Measurements from ENCODE around the gene B3GAT3.
A peak's percentile ranks its signal among the peaks of the same experiment; 100 is the strongest.
"Not testable (repeated sequence)": the region's sequence is repeated elsewhere in the genome, so short reads cannot be mapped to it uniquely, and the experiment has no call there.

Gene B3GAT3

DNA sequence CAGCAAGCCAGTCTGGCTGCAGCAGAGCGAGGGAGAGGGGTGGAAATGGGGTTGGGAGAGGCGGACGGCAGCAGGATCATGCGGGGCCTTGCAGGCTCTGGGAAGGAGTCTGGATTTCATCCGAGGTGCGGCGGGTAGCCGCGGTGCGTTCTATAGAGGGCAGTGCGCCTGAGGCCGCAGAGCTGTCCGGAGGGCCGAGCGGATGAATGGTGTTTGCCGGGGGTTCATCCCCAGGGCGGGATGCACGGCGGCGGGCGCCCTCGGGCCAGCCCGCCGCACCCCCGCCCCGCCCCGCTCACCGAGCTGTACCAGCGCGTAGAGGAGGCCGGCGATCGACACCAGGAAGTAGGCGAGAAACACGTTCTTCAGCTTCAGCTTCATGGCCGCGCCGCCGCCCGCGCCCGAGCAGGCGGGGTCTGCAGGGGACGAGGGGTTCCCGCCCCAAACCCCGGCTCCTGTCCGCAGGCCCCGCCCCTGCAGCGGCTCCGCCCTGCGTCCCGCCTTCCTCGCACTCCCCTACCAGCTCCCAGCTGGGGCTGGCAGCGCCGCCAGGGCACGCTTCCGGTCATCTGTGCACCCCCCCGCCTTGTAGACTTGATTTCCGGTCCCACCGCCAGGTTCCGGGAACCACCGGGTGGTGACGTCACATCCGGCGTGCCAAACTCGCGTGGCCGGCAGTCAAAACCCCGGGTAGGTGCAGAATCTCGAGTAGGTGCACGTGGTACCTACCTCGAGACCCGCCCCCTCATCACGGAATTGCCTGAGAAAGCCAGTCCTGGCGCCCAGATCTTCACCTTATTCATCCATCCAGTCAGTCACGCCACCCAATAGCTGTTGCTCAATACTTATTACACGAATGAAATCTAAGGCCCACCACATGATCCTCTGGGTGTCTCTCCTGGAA lies at the start of gene B3GAT3:
Gene B3GAT3 (minus strand): TSS at position 420 of the 904 bp plus-strand sequence. CDS start 39 bp downstream, at position 381.
- peak; percentile 97 for DNase-seq (ENCODE audit: low read depth)

DNA sequence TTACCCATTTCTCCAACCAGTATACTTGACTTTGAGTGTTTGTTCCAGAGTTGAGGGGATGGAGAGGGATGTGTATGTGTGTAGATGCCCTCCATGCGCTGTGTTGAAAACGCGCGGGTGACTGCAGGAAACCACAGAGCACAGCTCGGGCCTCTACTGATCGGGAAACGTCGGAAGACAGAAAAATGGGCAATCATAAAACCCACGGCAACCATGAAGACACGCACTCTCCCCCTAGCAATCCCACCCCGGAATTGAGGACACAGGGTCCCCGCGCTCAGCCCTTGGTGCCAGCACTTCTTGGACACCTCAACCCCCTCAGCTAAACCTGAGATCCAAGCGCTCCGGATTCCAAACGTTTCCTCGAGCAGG lies 49.4 kb upstream of the B3GAT3 start:
- DNase-seq (ENCODE audit: low read depth): no peak

DNA sequence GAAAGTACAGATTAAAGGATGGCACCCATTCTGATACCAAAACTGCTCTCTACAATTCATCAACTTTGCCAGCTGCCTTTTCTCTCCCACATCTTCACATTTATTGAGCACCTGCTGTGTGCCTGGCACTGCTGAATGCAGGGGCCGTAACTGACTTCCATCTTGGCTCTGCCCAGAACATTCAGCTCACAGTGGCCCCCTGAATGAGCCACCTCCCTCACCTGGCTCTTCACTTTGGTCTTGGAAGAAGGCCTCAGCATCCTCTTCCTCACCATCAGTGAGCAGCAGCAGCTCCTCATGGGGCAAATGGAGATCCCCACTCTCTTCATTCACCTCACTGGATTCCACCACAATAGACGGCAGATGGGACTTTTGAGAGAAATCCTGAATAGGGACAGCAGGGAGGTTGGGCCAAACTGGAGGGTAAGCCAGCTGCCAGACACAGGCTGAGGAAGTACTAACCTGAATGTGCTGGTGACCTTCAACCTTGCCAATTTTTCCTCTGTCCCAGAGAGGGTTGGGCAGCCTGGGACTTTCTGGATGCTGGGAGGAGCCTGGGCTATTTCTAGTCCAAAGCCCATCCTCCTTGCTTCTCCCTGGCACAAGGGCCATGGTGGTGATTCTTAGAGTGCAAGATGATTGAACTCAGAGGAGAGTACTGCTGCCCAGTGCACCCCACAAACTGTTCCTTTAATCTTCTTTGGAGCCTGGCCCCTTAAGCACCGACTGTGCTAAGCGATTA lies 47.8 kb upstream of the B3GAT3 start:
- no peak for DNase-seq (ENCODE audit: low read depth)

DNA sequence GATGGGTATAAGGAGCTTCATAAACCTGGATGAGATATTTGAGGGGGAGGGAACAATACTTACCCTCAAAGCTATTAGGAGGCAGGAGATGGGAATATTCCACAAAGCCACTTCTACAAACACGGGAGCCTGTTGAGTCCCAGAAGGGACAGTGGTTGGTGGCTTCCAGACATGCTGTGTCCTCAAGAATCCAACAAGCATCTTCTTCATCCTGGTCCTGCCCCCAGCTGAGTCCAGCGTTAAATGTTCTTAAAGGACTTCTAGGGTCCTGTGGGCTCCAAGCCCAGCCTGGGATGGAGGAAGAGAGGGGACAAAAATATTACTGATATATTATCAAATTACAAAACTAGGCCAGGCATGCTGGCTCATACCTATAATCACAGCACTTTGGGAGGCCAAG lies 45.7 kb upstream of the B3GAT3 start:
- DNase-seq (ENCODE audit: low read depth): no peak

DNA sequence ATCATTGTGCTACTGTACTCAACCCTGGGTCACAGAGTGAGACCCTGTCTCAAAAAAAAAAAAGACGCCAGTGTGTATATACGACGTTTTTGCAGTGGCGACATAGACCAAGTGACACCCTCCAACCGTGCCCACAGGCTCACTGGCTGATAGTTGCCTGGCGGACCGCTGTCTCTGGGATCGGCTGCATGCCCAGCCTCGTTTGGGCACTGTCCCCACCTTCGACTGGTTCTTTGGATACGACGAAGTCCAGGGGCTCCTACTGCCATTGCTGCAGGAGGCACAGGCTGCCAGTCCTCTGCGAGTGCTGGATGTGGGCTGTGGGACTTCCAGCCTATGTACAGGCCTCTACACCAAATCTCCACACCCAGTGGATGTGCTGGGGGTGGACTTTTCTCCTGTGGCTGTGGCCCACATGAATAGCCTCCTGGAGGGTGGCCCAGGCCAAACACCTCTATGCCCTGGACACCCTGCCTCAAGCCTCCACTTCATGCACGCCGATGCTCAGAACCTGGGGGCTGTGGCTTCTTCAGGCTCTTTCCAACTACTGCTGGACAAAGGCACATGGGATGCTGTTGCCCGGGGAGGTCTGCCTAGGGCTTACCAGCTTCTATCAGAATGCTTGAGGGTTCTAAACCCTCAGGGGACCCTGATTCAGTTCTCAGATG lies 44.6 kb upstream of the B3GAT3 start:
- no peak for DNase-seq (ENCODE audit: low read depth)

DNA sequence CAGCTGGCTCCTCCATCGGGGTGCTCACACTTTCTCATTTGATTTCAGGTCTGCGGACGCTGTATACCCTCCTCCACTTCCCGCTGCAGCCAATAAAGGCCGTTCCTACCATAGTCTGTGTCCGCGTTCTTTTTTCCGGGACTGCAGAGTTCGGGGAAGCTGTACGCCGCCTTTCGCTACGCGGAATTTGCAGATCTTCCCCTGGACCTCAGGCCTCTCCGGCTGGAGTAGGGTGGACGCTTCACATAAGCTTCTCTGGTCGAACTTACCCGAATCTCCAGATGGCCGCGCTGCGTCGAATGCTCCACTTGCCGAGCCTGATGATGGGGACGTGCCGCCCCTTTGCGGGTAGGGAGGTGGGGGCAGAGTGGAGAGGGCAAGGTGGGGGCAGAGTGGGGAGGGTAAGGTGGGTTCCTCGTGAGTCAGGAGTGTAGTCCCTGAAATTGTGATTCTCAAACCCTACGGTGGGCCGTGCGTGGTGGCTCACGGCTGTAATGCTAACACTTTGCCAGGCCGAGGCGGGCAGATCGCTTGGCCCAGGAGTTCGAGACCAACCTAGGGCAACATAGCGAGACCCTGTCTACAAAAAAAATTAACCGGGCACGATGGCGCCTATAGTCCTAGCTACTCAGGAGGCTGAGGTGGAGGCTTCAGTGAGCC lies 43.9 kb upstream of the B3GAT3 start:
- DNase-seq (ENCODE audit: low read depth): peak; percentile 67

DNA sequence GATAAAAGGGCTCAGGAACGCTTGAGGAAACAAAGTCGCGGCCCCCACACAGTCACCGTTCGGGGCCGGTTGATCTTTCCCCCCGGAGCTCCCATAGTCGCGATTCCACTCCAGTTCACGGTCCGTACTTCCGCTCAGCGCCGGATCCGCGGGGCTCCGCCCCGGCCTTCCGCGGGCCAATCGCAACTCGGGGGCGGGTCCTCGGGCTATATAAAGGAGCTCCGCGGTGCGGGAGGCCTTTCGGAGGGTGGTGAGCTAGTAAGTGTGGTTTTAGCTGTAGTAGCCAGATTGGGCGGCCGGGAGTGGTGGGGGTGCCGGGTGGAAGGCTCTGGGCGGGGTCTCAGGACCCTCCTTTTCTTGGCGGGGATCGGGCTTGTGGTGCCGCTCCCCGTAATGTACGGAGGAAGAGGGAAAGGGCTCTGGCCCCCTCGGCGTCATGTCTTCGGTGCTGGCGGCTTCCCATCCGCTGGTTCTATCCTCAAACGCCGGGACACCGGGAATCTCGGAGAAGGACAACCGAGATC lies 43.4 kb upstream of the B3GAT3 start, which contains the start of the genes C11orf98 and CSKMT:
Gene C11orf98 (minus strand): TSS at position 136 of the 524 bp plus-strand sequence. CDS start 41 bp downstream, at position 95.
Gene CSKMT (plus strand): TSS at position 238 of the 524 bp plus-strand sequence. CDS start 568 bp downstream, outside the sequence.
- peak; percentile 92 for DNase-seq (ENCODE audit: low read depth)

DNA sequence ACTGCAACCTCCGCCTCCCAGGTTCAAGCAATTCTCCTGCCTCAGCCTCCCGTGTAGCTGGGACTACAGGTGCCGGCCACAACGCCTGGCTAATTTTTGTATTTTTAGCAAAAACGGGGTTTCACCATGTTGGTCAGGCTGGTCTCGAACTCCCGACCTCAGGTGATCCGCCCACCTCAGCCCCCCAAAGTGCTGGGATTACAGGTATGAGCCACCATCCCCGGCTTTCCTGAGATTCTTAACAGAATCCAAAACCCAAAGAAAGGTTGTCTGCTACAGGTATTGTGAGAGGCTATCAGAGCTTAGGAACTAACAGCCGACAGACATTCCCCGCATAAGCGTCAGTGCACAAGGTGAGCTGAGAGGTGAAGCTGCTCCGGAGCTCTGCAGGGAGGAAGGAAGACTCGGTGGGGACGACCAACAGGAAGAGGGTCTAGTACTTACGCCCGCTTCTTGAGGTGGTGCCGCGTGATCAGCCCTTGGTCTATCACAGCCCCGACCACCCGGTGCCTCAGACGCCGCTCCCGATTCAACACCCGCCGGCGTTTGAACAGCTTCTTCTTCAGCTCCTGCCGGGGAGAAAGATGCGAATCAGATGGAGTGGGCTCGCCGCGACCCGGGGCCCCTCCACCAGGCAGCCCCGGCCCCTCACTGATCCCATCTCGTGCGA lies 42.8 kb upstream of the B3GAT3 start:
- peak; percentile 23 for DNase-seq (ENCODE audit: low read depth)

DNA sequence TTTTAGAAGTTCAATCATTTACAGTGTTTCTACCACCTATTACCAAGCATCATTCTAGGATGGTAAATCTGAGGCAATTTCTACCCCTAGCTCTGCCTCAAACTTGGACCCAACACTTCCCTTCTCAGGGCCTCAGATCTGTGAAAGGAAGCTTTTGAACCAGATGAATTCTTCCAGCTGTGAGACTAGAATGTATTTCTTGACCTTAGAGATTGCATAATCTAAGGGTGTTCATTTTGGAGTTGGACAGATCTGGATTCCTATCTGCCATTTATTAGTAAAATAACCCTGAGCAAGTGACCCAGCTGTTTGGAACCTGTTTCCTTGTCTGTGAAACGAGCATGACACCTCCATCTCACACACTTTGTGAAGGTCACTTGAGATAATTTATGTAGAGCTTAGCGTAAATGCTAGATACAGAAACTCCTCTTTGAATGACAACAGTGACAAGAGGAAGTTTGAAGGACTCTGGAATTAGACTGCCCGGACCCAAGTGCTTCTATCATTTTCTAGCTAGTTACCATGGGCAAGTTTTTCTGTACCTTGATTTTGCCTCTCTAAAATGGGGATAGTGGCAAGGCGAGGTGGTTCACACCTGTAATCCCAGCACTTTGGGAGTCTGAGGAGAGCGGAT lies 35.1 kb upstream of the B3GAT3 start:
- no peak for DNase-seq (ENCODE audit: low read depth)

DNA sequence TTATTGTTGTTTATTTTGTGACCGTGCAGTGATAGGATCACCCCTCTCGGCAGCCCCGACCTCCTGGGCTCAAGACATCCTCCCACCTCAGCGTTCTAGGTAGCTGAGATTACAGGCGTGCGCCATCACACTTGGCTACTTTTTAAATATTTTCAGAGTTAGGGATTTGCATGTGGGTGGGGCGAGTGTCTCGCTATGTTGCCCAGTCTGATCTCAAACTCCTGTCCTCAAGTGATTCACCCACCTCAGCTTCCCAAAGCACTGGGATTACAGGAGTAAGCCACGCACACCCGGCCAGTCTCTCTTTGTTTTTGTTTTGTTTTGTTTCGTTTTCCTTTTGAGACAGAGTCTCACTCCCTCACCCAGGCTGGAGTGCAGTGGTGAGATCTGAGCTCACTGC lies 32.5 kb upstream of the B3GAT3 start:
- no peak for DNase-seq (ENCODE audit: low read depth)

DNA sequence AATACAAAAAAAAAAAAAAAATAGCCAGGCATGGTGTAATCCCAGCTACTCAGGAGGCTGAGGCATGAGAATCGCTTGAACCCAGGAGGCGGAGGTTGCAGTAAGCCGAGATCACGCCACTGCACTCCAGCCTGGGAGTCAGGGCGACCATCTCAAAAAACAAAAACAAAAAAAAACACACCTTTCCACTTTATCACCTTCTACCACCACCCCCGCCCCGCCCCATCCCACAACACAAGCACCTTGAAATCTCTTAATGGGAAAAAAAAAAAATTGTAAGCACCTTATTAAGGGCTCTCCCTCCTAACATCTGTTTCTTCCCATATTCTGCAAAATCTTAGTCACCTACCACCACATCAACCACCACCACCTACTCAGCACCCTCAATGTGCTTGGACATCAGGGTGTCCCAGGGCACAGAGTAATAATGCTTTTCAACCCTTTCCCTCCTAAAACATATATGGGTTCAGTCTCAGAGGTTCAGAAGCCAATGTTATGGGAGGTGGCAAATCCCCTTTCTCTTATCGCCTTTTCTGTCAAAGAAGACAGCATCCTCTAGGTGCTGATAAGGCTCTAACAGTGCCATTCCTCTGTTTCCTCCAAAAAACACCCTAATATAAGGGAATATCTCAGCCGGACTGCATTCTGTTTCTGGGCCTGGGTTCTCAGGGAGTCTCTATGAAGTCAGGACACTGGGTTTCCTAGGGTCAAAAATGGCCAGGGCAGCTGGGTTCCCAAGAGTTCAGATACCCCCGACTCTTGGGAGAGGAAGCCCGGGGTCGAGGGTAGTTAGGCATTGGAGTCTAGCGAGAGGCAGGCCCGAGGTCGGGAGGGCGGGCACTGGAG lies 30.6 kb upstream of the B3GAT3 start:
- DNase-seq (ENCODE audit: low read depth): no peak

DNA sequence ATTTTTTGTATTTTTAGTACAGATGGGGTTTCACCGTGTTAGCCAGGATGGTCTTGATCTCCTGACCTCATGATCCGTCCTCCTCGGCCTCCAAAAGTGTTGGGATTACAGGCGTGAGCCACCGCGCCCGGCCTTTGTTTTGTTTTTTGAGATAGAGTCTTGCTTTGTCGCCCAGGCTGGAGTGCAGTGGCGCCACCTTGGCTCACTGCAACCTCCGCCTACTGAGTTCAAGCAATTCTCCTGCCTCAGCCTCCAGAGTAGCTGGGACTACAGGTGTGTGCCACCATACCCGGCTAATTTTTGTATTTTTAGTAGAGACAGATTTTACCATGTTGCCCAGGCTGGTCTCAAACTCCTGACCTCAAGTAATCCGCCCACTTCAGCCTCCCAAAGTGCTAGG lies 28.5 kb upstream of the B3GAT3 start:
- DNase-seq (ENCODE audit: low read depth): not testable (repeated sequence)

DNA sequence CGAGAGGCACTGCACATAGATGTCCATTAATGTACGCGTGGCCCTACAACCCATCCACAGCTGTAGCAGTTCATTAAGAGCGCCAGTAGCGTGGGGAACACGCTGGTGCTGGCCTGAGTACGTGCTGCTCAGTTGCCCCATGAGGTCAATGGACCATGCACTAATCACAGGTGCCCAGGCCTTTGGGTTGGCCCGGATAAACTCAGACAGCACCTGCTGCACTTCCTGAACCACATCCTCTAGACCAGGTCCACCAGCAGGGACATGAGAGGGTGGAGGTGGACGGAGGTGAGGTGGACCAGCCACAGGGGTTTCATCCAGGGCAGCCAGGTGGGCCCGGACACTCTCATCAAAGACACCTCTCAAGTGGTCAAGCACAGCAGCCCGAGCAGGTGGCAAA lies 27.7 kb upstream of the B3GAT3 start:
- no peak for DNase-seq (ENCODE audit: low read depth)

DNA sequence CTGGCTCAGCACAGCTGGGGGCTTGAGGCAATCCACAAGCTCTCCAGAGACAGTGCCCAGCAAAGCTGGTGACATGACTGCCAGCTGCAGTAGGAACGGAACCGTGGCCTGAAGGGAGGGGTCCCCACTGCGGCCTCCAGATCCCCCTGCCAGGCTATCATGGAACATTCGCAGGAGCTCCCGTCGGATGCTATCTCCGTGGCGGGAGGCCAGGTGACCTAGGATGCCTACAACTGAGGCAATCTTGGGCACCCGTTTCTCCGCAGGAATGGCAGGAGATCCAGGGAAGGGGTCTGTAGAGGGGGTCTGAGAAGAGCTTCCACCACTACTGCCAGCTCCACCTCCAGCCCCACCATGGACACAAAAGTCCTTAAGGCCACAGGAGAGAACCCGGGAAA lies 27.2 kb upstream of the B3GAT3 start:
- no peak for DNase-seq (ENCODE audit: low read depth)

DNA sequence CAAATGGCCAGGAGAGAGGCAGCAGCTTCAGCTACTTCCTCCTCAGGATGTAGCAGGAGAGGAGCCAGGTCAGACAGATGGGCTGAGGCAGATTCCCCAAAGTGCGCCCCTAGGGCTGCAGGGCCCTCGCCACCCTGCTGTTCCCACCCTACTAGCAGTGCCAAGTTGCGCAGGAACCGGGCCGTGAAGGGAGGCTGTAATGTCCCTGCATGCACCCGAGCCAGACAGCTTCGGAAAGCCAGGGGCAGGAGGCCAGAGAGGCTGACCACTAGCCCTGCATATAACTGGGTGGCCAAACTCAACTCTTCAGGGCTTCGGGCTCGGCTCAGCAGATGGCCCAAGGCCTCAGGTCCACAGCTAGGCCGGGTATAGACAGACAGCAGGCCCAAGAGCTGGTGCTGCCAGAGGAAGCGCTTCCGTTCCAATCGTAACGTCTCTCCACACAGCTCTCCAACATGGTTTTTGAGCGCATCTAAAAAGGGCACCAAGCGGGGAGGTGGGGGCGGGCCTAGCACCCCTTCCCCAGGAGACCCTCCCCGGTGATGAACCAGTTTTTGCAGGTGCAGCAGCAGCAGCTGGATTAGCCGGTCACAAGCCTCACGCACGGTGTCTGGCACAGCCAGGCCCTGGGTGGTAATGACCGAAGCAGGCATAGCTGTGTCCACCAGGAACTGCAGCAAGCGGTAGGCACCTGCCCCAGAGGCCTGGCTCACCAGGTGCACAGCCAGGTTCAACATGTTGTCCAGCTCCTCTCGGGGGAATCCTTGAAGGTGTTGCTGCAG lies 26.6 kb upstream of the B3GAT3 start:
- no peak for DNase-seq (ENCODE audit: low read depth)

DNA sequence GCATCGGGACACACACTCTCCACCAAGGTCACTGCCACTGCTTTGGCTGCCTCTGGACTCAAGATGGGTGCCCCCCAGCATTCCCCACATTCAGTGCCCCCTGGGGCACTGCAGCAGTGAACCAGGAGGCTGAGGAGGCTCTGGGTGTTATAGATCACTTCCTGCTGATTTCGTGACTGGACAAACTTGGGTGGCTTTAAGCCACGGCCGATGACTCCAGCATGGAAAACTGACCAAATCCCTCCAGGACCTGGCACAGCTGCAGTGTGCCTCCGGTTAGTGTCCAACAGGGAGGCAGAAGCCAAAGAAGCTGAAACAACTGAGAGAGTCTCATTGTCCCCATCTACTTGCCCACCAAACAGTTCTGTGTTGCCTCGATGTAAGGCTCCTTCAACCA lies 25.8 kb upstream of the B3GAT3 start:
- DNase-seq (ENCODE audit: low read depth): no peak

DNA sequence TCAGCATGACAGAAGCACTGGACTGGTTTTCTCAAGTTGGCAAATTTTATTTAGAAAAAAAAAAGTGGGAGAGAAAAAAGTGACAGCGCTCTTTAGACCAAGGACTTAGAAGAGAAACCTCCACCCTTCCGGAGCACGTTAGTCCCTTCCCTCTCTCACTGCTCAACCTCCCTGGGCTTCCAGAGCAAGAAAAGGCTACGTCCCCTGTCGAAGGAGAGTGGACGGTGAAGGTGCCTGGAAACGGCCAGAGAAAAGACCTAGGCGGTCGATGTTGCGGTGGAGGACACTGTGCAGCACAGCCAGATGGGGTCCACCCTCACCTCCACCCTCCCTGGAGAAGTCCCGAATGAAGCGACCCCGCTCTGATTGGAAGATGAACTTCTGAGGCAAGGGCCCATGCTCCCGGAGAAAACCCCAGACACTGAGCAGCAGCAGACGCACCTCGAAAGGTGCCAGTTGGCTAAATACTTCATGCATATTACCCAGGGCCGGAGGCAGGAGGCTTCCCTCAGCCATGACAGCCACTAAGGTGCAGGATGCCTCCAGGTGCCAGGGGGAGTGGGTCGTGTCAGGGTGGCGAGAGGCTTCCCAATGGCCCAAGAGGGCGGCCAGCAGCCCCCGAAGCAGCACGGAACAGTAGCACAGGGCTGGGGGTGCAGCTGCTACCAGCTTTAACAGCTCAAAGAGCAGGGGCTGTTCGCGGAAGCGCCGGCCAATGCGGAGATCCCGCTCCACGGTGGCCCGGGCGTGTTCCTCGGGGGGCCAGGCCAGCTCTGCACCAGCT lies 25.2 kb upstream of the B3GAT3 start:
- DNase-seq (ENCODE audit: low read depth): no peak
